HG03097 (cell line): ENCODE measurements around the gene ZC3H14.

Source experiments
- ATAC-seq: cut with Tn5 transposase; IDR thresholded peaks from one replicate; pipeline ENCODE4 v1.9.1; 2021; ENCODE audit not compliant: unreplicated experiment, low FRiP score

ZC3H14 gene

DNA sequence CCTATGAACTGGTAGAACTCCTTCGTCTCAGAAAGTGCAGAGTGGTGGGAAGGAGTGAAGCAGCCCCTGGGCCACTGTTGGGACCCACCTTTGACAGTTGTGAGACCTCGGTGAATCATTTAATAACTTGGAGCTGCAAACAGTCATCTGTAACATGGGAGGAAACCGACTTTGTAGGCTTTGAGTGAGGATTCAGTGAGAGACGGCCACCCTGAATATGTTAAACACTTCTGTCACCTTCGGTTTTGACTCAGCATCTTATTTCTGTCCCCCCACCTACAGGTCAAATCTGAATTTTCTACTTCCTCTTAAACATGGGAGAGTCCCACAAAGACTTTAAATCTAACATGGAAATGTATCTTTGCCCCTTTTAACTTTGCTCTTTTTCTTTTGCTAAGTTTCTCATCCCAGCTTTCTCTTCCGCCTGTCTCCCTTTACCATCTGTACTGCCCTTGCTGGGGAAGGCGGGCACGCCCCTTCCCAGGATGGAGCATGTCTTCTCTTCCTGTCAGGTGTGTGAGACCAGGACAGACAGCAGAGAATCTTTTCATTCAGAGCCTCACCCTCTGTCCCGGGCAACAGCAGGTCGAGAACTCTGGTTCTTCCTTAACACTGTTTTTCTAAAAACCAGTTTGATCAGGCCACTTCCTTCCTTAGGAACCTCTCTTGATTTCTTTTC is 37.1 kb downstream of the ZC3H14 start:
- ATAC-seq, result peak; percentile 89

DNA sequence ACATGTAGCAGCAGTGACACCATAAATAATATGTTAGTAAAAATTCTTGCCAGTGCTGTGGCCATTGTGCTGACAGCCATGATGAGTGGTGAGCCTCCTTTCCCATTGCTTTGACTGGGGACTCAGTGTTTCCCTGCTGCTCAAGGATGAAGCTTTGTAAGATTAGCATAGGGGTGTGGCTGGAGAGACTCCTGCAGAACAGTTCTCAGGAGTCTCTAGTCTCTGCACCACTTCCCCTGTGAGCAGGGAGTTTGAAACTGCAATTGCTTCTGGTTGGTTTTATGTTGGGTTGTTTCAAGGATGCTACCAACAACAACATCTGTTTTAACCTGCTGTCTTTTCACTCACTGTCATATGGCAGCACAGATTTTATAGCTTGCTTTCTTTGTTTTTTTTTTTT is 41.4 kb downstream of the ZC3H14 start:
- no peak for ATAC-seq

DNA sequence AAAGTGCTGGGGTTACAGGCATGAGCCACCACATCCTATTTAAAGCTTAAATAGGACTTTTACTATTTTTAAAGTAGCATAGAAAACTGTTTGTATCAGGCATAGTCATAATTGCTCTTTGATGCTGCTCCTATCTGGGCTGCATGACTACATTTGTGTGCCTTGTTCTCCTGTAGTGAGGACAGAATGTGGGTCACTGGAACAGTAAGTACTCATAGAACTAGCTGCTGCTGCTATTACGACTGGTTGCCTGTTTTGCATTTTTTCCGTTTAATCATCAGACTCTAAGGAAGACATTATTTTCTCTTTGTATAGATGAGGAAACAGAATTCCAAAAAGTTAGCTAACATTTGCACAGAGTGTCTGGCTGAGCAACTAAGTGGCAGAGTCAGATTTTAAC is 42.8 kb downstream of the ZC3H14 start:
- ATAC-seq, result no peak

DNA sequence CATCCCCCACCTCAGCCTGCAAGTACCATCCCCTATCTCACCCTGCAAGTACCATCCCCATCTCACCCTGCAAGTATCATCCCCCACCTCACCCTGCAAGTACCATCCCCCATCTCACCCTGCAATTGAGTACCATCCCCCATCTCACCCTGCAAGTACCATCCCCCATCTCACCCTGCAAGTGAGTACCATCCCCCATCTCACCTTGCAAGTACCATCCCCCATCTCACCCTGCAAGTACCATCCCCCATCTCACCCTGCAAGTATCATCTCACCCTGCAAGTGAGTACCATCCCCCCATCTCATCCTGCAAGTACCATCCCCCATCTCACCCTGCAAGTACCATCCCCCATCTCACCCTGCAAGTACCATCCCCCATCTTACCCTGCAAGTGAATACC is 45.0 kb downstream of the ZC3H14 start:
- no peak for ATAC-seq

DNA sequence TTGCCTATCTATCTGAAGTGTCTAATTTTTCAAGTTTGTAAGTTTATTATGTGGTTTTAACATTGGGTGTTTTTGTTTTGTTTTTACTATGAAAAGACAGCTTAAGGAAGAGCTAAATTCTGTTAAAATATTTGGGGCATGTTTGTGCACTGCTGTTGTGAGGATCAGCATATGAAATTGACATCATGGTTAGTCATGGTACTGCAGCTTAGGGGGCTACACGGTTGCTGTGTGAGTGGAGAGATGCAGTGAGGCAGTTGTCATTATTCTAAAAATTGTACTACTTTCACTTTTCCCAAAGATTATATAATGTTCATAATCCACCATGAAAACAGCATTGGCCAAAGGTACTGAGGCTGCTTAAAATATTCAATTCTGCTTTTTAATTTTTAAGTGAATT is 49.0 kb downstream of the ZC3H14 start:
- ATAC-seq, result no peak

DNA sequence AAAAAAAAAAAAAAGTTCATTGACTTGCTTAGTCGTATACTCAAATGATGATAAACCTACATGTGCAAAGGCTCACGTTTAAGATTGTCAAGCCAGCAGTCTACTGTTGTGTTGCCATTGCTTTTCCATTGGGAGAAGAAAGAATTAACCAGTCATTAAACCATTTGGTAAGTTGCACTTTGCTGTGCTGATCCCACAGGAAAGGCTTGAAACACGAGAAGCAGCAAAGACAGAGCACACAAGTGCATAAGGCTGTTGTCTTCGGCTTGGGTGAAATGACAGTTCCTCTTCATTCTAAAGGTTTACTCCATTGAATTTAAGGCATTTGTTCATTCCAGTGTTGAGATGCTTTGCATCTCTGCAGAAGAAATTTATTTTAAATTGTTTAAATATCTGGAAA is 50.1 kb downstream of the ZC3H14 start:
- no peak for ATAC-seq

DNA sequence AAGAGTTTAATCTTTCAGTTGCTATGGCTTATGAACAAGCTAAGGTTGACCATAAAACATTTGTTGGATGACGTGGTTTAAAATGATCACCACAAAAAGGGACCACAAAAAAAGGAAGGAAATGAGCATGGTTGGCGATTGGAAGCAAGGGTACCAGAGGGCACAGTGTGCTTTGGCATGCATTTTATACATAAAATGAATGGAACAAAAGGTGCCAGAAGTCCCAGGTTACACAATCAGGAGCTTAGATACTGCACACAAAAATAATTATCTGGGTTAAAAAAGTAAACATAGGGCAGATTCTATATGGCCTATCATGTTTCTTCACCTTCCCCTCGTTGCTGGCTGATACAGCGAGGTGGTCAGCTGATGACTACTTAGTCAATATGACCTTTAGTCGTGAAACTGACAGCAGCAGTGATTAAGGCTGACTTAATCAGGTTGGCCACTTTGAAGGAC is 50.7 kb downstream of the ZC3H14 start:
- ATAC-seq, result no peak

DNA sequence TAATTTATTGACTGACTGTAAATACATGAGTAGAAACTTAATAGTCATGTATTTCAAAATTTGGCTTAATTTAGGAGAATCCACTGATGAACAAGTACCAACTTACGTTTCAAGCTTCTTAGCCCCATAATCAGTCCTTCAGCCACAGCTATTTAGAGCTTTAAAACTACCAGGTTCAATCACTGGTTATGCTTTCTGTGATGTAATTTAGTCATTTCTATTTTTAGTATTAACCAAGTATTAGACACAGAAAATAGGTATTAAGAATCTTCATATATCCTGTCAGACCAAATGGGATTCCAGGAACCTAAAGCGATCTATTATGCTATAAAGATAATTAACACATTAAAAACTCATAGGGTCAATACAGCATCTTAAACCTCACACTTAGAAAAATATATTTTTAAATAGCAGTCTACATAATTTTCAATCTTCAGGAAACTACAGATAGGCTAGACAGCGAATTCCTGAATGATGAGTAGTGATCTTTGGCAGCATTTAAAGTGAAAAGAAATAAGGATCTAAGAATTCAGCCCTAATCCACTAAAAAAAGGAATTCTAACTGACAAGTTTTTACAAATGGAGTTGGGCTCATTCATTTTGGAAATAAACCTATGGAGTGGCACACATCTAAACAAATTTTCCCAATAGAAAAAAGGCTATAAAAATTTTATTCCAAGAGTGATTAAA is 51.5 kb downstream of the ZC3H14 start:
- no peak for ATAC-seq

DNA sequence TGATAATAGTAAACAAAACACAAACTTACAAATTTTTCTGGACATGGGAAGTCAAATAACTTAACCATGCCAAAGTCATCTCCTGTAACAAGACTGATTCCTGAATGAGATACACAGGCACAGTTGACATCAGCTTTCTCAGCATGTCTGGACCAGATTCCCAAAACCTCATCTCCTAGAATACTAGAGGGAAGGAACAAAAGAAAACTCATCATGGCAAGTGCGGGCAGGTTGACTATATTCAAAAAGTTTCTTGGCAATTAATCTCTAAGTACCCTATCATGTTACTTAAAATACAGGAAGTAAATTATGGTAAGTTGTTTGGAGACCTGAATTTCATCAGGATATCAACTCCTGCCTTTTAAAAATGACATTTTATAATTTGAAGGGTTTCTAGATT is 53.9 kb downstream of the ZC3H14 start:
- no peak for ATAC-seq

DNA sequence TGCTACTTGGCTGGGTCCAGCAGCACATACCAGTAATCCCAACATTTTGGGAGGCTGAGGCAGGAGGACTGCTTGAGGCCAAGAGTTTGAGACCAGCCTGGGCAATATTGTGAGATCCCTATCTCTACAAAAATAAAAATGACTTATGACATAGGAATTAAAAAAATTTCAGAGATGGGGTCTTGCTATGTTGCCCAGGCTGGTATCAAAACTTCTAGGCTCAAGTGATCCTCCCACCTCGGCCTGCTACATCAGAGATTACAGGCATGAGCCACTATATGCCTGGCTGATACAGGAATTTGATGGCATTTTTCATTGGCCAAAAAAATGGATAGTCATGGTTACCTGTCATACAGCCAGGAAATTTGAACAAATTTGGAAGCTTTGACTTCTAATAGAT is 54.6 kb downstream of the ZC3H14 start:
- ATAC-seq, result no peak

DNA sequence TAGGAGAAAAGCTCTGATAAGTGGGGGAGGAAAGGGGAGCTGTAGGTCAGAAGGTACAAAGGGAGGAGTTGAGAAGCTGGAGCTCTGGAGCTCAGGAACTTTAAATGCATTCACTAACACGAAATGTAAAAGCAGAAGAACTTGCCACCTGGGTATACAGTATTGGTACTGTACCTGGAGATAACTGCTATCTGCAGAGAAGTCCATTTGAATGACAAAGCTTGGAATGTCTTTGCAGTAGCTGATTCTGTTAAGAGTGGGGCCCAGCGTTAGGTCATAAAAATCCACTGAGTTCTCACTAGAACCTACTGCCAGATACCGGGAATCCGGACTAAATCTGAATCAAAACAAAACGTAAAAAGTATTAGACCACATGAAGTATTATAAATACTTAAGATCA is 55.6 kb downstream of the ZC3H14 start:
- ATAC-seq, result no peak

DNA sequence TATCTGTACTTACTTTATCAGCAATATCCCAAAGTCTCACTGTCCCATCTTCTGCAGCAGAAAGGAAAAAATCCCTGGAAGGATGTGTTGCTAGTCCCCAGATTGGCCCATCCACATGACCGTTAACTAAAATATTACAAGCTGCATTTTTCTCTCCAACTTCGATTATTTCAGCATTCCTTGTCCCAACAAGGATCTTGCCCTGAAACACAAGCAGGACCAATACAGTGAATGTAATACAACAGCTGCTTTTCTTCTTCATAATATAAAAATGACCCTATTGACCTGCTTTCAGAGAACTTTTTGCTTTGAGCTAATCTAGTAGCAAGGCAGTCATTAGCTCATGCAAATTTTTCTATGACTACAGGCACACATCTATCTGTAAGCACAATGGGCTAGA is 58.3 kb downstream of the ZC3H14 start:
- ATAC-seq, result no peak

DNA sequence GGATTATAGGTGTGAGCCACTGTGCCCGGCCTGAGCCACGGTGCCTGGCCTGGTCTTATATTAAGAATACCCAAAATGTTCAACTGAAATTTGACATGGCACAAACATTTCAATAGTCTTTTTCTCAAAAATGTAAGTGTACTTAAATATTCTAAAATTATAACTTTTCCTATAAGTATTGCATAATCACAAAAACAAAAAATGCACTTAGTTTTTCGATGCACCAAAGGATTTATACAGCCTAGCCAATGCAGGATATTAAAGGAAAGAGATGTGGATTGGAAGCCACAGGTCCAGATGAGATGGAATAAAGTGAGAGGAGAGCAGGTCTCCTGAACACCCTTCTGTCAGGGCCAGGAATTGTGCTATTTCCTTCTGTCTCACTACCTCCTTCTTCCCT is 62.8 kb downstream of the ZC3H14 start:
- no peak for ATAC-seq

DNA sequence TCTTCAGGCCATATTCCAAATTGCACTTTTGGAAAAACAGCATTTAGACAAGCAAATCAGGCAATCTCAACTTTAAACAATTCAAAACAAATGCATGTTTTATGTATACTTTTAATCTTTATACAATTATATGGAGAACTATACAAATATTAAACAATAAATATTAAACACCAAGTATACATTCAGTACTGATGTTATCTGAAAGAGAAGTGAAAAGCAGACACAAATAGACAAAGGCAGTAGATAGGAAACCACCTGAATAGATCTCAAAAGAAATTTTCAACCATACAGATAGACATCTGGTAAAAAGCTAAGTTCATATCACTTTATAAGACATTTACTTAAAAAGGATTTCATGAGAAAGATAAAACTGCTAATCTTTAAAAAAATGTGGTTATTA is 65.2 kb downstream of the ZC3H14 start:
- ATAC-seq, result no peak

DNA sequence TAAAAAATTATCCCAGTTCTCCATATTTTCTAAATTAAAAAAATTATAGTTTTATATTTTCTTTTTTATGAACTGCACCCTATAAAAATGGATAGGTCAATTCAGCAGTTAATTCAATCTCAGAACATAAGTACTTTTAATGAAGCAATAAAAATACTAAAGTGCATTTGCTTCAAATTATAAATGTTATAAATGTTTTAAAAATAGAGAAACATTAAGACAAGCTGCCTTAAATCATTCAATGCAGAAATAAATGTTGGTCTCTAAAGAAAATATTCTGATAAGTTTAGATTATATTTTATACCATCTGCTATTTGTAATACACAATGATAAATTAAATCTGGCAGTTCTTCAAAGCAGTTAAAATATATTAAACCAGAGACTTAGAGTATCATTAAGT is 65.6 kb downstream of the ZC3H14 start:
- no peak for ATAC-seq

DNA sequence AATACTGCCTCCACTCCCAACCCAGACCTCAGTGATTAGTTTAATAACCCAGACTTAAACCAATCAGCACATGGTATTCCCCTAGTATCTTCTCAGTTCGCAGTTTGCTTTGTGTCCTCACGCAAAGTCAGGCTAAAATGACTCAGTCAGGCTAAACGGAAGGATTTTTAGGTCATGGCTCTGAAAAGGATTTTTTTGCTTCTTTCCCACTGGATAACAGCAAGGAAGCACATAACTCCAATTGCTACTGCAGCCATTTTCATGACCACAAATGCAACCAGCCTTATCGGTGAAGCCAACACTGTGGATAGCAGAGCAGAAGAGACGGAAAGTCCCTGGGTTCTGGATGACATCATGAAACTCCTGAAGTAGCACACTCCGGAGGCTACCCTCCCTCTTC is 67.7 kb downstream of the ZC3H14 start:
- no peak for ATAC-seq

DNA sequence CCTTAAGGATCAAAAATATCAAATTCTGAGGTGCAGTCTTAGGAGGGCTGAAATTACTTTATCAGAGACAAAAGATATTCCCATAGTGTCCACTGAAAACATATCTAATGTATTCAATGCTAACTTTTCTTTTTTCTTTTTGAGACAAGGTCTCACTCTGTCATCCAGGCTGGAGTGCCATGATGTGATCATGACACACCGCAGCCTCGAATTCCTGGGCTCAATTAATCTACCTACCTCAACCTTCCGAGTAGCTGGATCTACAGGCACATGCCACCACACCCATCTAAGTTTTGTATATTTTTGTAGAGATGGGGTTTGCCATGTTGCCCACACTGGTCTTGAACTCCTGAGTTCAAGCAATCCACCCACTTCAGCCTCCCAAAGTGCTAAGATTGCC is 68.3 kb downstream of the ZC3H14 start:
- ATAC-seq, result no peak

DNA sequence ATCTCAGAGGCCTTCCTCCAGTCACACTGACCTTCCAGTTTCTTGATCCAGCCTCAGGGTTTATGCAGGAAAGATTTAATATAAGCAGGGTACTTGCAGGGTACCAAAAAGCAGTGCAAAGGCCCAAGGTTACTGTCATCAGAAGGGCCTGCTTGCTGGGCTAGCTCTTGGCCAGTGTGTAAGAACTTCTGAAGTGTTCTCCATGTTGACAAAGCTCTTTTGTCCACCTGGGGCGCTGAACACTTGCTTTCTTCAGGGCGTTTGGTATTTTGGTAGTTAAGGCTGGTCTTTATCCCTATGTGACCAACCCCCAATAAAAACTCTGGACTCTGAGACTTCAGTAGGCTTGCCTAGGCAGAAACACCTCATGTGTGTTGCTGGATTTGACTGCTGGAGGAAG is 69.7 kb downstream of the ZC3H14 start:
- ATAC-seq, result no peak

DNA sequence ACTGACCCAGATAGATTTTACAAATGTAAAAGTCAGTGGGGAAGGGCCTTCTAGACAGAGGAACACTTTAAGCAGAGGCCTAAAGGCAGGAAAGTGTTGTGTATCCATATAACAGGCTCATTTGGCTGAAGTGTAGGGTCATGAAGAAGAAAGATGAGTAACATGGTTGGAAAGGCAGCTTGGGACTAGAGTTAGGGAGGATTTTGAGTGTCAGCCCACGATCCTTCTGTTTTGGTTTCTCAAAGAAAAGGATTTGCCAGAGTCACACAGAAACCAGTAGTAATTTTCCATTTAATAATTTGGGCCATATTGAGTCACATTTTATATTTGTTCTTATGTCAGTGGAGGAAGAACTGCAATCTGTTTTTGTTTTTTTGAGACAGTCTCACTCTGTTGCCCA is 76.4 kb downstream of the ZC3H14 start:
- no peak for ATAC-seq

DNA sequence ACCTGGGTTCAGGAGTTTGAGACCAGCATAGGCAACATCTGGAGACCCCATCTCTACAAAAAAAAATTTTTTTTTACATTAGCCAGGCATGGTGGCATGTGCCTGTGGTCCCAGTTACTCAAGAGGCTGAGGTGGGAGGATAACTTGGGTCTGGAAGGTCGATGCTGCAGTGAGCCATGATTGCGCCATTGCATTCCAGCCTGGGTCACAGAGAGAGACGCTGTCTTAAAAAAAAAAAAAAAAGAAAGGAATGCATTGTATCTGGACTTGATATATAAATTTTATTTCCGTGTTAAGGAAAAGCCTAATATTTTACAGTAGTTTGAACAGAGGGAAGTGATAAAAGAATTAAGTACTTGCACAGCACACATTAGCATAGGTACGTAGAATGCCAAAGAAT is 97.2 kb downstream of the ZC3H14 start:
- no peak for ATAC-seq

DNA sequence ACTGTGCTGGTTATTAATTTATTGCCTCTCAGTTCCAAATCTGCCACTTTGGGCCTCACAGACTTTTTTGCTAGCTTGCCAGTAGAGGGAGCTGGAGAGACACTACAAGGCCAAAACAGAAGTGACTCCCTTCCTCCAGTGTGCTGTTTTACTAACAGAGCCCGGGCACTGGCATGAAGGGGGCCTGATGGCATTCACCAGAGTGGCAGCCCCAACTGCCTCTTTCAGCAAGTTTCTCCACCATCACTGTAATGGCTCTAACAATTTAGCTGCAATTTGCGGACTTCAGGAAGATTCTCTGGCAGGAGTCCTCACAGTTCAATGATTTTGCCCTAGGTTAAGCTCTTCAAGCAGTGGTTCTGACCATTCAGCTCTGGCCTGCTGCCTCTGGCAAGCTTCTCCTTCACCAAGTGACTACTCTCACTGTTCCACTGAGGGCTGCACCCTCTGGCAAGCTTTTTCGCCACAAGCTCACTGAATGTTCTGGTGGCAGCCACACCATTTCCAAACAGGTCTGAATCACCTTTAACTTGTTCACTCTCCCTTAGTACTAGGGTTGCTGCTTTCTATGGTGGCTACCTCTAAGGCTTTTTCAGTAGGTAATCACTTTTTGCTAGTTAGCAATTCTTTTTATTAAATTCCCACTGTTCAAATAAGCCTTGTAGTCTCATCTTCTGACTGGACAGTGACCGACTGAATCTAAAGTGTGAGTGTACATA is 104.9 kb downstream of the ZC3H14 start:
- peak; percentile 83 for ATAC-seq
